NCI-H146 treated with DMSO at 0.1 percent for 48 hours (cell line): ENCODE data around the gene CEP290.
"Not testable (repeated sequence)": the region's sequence is repeated elsewhere in the genome, so short reads cannot be mapped to it uniquely, and the experiment has no call there.

ENCODE experiments used
- DNase-seq: peaks from one replicate; lab custom pipeline; 2025; ENCODE audit not compliant: unreplicated experiment; lab: John Stamatoyannopoulos, UW

CEP290 gene

GRCh38 chr12:88057994-88058718, 83.7 kb downstream of the CEP290 start:
- no peak for DNase-seq

- no peak for DNase-seq
Measured at GRCh38 chr12:88056571-88056970, 85.3 kb downstream of the CEP290 start.

DNA sequence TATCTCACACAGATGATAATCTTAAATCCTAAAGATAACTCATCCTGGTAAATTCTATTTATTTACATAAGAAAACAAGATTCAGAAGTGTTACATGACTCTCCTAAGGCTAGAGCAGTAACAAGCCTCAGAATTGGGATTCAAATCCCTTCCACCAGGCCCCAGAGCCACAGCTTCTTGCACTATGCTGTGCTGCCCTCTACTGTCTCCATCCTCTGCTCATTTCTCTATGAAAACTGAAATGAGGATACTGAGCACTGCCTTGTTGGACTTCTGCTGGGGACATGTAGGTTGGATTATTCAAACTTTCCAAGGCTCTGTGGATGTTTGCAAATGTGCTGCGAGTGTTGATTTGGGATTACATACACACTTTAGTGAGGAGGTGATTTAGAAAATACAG, 89.2 kb downstream of the CEP290 start:
- peak; percentile 34 for DNase-seq

DNA sequence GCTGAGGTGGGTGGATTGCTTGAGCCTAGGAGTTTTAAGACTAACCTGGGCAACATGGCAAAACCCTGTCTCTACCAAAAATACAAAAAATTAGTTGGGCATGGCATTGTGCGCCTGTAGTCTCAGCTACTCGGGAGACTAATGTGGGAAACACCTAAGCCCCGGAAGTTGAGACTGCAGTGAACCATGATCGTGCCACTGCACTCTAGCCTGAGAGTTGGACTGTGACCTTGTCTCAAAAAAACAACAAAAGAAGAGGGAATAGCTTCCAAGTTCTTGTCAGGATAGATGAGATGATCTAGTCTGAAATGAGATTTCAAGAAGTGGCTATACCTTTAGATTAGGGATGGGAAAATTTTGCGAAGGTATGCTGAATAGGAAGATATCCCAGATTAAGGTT, 97.9 kb downstream of the CEP290 start:
- no peak for DNase-seq

GRCh38 chr12:88037770-88038169, 104.1 kb downstream of the CEP290 start:
- no peak for DNase-seq

- DNase-seq: no peak
Measured at GRCh38 chr12:88036353-88036965, 105.4 kb downstream of the CEP290 start.

DNA sequence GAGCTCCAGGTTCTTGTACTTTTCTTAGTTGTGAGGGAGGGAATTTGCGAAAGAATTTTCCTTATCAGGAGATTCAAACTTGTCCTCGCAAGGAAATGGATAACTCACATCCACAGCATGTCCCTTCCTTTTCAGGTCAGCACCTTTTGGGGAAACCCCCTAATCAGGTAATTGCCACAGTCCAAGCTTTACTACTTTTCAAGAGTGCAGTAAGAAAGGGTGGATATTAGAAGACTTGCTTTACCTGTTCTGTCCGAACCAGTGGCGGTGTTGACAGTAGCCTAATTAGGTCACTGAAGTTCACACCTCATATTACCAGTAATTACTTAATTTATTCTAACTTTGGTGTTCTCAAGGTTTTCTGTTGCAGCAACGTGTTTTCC, 106.0 kb downstream of the CEP290 start:
- DNase-seq: no peak

- DNase-seq: peak; percentile 60
Measured at GRCh38 chr12:88035271-88035906, 106.5 kb downstream of the CEP290 start.

DNA sequence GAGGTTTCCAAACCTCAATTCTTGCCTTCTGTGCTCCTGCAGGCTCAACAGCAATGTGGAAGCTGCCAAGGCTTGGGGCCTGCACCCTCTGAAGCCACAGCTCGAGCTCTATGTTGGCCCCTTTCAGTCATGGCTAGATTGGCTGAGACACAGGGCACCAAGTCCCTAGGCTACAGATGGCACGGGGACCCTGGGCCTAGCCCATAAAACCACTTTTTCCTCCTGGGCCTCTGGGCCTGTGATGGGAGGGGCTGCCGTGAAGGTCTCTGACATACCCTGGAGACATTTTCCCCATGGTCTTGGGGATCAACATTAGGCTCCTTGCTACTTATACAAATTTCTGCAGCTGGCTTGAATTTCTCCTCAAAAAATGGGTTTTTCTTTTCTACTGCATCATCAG, 110.7 kb downstream of the CEP290 start:
- not testable (repeated sequence) for DNase-seq

GRCh38 chr12:88029093-88029665, 112.7 kb downstream of the CEP290 start, which contains the start of gene C12orf50:
Gene C12orf50, minus strand, starts transcription at chr12:88029401. Its CDS starts 2,439 bp downstream, at chr12:88026962.
- DNase-seq: no peak

GRCh38 chr12:88026196-88026595, 115.7 kb downstream of the CEP290 start:
- no peak for DNase-seq

GRCh38 chr12:88017964-88018363, 123.9 kb downstream of the CEP290 start:
- no peak for DNase-seq

DNA sequence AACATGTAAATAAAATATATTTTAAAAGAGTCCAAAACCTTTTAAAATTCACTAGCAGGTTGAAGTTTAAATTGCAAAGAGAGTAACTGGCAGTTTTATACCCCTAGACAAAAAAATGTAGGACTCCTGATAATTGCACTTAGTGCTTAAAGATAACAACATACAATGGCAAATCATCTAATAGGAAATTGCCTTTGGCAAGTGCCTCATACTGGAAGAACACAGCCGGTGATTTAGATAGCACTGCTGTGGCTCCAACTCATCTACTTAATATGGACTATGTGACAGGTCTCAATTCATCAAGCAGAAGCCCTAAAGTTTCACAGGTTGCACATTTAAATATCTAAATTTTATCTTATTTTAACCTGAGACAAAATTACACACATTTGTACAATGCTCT, 126.1 kb downstream of the CEP290 start:
- DNase-seq: no peak

DNA sequence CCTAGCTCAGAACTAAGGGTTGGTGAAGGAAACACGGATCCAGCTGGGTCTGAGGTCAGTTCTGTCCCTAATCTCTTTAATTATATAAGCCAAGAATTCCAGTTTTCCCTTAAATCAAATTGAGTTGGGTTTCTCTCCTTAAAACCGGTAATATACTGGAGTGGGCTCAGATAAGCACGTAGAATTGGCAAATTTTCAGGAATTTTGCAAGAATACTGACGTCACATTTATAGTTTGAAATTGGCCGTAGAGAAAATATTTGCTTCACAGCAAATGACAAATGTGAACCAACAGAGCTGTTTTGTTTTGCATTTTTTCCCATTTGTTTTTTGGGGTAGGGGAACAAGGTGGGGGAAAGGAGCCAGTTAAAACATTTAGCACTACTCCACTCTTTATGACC, 130.1 kb downstream of the CEP290 start:
- DNase-seq: no peak

DNA sequence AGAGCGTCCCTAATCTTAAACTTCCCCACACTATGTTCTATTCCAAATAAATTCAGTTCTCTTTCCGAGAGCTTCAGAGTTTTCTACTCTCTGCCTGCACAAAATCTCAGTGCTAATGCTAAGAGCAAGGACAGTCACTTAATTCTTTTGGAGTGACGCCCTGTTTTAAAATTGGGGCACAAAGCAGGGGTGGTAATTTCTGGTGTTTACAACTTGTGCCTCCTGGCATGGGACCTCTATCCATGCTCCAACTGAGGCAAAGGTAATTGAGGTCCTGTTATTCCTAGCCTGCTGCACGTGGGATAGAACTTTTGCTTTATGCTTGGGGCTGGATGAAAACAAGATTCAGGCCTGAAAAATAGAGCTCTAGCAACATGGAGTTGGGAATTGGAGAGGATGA, 135.5 kb downstream of the CEP290 start:
- no peak for DNase-seq

- no peak for DNase-seq
Measured at GRCh38 chr12:88001327-88001726, 140.6 kb downstream of the CEP290 start.
